GM19467 (cell line): ENCODE measurements around the gene ING3.

Experiments used
- ATAC-seq: cut with Tn5 transposase; IDR thresholded peaks from one replicate; pipeline ENCODE4 v1.9.1; 2021; ENCODE audit warnings: mild to moderate bottlenecking, moderate library complexity; ENCODE audit not compliant: unreplicated experiment

Gene ING3

GRCh38 chr7:121024611-121025010, 74.0 kb downstream of the ING3 start:
- ATAC-seq = no peak

- no peak for ATAC-seq
Measured at GRCh38 chr7:121026159-121026558, 75.6 kb downstream of the ING3 start.

- no peak for ATAC-seq
Measured at GRCh38 chr7:121026577-121027111, 76.1 kb downstream of the ING3 start.
